ENCODE measurements around the gene NSF.
A peak's percentile ranks its signal among the peaks of the same experiment; 100 is the strongest.
"Not testable (repeated sequence)": the region's sequence is repeated elsewhere in the genome, so short reads cannot be mapped to it uniquely, and the experiment has no call there.

The NSF gene

DNA sequence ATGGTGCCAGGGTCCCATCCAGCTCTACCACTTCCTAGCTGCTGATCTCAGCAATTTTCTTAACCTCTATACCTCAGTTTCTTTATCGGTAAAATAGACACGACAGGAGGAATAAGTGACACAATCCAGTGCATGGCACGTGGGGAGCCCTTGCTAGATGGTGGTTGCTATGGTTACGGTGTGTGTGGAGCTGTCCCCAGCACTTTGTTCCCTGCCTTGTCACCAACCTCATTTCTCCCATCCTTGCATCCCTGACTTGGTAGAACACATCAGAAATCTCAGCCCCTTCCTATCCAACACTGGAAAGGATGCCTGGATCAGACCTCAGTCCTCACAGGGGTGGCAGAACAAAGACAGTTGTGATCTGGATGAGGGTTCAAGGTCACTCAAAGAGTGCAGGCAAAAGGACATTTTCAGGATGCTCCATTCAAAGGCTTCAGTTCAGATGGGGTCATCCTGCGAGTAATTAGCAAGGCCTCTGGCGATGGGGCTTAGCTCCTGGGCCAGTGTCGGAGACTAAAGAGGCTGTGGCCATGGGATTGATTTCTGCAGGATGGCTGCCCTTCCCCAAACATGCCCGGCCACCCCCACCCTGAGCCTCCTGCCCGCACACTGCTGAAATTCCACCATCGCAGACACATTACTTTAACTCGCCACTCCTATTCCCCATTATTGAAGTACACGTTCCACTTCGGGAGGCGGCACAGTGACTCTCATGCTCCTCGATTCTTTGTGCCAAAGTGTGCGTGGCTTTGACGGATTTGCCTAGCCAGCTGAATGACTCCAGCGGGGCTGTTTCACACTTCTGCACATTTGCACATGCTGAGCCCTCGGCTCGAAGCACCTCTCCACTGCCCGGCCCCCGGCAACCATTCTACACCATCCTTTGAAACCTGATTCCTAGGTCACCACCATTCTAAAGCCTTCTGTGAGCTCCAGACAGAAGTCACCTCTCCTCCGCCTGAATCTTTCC lies 187.8 kb downstream of the NSF start:
- no peak for DNase-seq

DNA sequence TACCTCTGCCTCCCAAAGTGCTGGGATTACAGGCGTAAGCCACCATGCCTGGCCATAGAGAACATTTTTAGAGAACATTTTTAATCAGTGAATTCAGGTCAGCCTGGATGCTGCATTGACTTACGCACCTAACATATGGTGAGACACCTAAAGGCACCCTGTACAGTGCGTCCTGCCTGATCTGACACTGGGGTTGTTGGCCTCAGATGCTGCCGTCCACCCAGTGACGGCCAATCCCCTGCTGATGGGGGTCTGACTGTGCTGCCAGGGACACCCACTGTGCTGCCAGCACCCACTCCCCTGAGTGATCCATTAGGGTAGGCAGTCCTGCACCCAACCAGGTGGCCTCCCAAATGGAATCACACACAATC lies 189.5 kb downstream of the NSF start:
- no peak for DNase-seq

DNA sequence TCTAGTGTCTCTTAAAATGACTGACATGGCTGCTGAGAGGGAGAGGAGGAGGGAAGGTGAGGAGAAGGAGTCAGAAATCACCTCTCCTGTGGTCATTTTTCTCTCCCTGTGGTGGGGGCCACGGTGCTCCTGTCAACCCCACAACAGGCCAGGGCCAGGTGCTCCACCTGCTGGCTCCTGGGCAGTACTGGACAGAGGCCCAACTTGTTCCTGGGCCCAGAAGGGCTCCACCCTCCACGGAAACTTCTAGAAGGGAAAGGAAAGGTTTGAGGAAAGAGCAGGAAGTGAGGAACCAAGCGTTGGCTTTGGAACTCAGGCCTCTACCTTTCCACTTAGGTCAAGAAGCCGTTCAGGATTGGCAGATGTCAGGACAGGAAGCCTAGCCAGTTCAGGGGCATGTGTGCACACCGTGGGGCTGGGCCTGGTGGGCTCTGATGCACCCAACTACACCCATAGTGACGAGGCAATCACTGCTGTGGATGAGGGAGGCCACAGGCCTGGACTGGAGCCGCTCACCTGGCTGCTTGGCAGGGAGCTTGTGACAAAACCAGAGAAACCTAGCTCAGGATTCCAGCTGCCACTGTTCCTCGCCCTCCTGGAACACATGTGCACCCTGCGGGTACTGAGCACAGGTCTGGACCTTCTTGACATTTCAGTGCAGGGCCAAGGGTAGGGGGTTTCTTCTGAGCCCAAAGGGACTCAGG lies 191.9 kb downstream of the NSF start:
- DNase-seq = peak; percentile 53

DNA sequence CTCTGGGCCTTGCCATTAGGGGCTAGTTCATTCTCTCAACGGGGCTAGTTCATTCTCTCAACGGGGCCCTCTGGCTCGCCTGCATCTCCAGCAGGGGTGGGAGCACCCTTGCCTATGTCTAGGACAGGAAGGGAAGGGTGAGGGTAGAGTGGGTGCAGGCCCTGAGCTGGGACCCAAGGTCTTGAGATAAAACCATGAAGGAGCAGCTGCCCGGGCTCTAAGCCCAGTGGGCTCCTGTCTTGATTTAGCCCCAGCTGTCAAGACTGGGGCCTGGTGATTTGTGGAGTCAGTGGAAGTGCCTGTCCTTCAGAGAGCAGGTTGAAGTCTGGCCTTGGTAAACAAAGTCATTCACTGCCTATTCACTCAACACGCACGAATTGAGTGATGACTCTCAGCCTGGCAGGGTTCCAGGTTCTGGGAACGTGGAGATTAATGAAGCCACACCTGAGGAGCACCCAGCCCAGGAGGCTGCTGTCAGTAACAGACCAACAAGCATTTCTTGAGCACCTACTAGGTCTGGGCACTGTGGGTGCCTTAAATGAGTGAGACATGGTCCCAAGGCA lies 192.6 kb downstream of the NSF start:
- DNase-seq = peak; percentile 38

DNA sequence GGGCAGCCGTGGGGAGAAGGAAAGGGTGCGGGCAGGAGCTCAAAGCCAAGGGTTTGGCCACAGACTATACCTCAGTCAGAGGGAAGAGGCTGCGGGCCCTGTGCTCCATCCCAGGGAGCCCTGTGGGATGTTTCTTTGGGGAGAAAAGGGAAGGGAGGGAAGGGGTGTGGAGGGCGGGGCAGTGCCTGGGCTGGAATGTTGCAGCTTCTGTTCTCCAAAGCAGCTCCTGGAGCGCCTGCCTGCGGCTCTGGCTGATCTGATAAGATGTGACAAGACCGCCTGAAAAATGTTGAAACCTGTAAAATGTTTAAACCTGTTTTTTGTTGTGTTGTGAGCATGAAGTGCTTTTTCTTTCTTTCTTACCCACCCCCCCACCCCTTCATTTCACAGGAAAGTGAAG lies 195.2 kb downstream of the NSF start:
- DNase-seq = no peak

DNA sequence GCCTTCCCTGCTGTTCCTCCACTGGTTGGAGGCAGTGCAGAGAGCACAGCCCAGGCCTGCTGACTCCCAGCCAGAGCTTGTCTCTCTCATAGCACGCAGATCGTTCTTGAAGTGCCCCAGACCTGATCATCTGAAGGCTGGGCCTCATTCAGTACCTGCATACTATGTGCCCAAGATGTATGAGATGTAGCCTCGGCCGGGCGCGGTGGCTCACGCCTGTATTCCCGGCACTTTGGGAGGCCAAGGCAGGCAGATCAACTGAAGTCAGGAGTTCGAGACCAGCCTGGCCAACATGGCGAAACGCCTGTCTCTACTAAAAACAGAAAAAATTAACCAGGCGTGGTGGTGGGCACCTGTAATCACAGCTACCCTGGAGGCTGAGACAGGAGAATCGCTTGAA lies 197.0 kb downstream of the NSF start:
- no peak for DNase-seq

DNA sequence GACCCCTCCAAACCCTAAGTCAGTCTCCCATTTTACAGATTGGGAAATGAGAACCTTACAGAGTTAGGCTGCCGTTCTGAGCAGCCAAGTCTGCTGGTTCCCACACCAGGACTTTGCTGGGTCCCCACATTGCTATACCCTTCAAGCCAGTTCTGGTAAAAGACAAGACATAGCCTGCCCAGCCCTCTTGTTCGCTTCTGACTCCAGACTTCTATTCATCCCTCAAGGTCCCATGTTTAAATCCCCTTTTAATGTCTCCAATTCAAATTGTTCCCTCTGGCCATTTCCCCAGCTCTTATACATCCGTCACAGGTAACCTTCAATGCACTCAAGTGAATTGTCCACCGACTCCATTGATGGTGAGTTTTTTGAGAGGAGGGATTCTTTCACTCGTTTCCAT lies 197.8 kb downstream of the NSF start:
- DNase-seq = no peak

DNA sequence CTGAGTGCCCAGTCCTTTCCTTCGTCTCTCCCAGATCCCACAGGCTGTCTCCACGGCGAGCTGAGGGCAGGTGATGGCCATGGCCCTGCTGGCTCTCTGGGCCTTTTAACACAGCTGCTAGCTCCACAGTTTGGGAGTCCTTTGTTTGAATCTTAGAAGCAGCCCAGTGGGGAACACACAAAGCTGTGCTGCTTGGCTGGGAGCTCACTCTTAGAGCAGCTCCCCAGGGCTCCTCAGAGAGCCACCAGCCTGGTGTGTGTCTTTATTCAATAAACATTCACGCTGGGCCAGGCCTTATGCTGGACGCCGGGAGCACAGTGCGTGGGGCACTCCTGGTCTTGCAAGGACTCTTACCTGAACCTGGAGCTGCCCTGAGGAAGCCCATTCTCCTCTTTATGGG lies 198.3 kb downstream of the NSF start:
- DNase-seq = no peak

DNA sequence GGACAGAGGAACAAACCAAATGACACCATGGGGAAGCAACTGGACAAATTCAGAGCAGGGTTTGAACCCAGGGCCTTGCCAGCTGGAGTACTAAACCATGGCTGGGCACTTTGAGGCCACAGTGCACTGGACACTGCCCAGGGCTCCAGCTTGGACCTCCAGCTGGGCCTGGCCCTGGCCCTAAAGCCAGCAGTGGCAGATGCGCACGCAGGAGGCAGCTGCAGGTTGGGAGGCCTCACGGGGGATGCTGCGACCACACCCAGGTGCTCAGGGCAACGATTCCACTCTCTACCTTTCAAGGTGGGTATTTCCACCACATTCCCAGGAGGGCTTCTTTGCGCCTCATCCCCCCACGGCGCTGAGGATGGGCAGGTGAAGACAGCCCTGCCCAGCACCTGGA lies 199.1 kb downstream of the NSF start:
- DNase-seq = no peak

DNA sequence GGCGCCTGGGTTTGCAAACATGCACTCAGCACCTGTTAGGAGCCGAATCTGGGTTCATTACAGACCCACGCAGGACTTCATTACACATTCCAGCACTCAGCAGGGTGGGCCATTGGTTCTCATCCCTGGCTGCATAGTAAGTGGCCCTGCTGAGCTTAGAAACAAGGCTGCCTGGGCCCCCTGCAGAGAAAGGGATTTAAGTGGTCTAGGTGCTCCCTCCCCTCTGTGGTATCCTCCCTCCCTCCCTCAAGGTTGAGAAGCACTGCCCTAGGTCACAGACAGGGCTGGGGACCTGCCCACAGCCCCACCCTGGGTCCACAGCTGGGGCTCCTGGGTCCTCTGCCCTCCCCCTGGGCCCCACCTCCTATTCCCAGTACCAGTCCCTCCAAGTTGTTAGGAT lies 199.7 kb downstream of the NSF start:
- DNase-seq = no peak

DNA sequence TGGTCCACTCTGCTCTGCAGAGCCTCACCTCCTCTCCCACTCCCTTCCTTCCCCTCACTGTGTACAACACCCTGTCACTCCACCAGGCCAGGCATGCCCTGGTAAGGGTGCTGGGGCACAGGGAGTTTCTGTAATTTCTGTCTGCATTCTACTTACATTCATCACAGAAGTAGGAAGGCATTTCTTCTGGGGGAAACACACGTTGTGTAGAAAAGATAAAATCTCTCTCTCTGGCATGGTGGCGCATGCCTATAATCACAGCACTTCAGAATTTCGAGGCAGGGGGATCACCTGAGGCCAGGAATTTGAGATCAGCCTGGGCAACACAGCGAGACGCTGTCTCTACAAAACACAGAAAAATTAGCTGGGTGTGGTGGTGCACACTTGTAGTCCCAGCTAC lies 201.1 kb downstream of the NSF start:
- DNase-seq = no peak

DNA sequence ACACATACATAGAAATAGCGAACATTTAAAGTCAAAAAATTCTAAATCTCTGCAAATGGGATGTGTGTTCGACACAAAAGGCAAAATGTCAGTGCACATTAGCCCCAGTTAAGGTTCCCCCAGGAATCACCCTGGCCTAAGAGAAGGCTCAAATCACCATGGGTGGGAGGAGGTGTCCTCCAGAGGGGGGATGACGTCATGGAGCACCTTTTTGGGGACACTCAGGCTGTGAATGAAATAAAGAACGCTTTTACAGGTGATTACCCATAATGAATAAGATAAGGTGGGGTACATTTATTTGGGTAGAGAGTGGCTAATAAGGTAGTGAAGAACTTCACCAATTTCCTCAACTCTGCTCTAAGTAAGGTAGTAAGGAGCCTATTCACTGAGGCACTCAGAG lies 201.6 kb downstream of the NSF start:
- DNase-seq = no peak

DNA sequence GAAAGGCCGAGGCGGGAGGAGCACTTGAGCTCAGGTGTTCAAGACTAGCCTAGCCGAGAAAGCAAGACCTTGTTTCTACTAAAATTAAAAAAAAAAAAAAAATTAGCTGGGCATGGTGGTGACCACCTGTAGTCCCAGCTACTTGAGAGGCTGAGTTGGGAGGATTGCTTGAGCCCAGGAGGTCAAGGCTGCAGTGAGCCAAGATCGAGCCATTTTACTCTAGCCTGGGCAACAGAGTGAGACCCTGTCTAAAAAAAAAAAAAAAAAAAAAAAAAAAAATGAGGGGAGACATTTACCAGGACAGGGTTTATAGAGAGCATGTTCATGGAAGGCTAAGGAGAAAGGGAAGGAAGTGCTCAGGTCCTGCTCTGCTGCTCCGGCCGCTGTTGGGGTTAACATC lies 202.6 kb downstream of the NSF start:
- DNase-seq = not testable (repeated sequence)

DNA sequence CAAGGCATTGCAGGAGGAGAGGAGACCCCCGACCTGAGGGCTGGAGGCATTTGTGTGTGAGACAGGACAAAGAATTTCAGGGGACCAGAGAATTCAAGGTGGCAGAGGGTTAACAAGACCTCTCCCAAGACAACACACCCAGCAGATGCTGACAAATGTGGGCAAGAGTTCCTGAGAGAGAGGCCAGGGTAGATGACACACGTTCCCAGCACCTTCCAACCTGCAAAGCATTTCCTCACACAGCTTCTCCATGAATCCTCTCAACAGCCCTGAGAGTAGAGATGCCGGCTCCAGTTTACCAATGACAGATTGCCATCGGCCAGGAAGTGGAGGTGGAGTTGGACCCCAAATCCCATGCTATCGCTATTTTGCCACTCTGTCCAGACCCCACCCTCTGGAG lies 203.1 kb downstream of the NSF start:
- DNase-seq = no peak

DNA sequence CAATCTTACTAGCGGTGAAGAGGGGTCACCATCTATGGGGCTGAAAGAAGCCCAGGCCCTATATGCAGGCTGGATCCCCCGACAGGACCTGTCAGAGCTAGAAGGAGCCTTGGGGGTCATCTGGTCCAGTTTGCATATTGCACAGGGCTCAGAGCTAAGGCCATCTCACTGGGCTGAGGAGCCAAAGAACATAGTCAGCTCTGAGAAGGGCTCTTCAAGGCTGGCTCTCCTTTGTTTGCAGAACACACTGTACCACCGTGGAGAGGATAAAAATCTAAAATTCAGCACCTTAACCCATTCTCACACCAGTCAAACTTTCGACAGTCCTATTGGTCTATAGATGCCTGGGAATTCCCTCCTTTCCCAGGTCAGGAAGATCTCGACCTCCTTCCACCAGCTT lies 203.8 kb downstream of the NSF start:
- DNase-seq = no peak

DNA sequence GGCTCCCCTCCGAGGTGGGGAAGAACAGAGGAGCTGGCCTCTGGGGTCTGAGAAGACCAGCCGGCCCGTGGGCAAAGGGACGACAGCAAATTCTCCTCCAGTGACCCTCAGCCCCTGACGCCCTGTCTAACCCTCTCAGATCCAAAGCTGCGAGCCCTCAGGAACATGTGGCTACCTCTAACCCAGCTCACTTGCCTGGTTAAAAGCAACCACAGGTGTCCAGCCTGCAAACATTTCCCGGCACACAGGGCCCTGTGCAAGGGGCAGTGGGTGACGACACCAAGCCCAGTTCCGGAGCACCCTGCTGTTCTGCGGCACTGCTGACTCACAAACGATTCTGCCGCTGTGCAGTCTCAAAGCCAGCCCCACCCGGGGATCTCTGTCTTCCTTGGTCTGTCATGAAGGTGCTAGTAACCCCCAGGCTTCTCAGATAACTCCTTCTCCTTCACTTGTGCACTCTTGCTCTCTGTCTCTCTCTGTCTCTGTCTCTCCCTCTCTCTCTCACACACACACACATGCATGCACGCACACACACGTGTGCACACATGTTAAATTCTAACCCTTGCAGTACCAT lies 205.0 kb downstream of the NSF start:
- DNase-seq = no peak

DNA sequence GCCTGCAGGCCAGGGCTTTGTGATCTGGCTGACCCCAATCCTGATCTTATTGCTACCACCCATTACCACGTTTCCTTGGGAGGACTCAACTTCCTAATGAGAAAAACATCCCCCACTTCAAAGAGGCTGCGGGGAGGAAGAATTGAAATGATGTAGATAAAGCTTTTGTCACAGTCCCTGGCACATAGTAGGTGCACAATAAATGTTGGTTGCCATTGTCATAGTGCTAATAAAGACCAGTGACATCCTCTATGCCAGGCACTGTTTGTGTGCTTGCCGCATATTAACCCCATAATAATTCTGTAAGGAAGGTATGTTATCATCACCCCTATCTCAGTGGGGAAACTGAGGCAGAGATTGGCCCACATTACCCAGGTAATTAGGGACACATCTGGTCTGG lies 205.6 kb downstream of the NSF start:
- no peak for DNase-seq

DNA sequence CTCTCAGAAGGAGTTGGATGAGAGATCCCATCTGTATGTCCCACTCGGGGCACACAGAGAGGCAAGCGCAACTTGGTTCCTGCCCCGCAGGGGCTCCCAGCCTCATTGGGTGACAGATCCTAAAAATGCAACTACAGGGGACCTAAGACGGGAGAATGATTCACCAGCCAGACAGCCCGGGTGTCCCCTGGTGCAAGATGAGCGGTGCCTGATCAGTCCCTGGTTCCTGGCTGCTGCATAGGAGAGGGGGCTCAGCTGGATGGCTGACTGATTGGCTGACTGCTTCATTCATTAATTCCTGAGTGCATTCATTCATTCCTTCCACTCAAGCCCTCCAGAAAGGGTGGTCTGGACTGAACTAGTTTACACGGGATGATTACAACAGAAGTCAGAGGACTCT lies 206.1 kb downstream of the NSF start:
- DNase-seq = no peak

DNA sequence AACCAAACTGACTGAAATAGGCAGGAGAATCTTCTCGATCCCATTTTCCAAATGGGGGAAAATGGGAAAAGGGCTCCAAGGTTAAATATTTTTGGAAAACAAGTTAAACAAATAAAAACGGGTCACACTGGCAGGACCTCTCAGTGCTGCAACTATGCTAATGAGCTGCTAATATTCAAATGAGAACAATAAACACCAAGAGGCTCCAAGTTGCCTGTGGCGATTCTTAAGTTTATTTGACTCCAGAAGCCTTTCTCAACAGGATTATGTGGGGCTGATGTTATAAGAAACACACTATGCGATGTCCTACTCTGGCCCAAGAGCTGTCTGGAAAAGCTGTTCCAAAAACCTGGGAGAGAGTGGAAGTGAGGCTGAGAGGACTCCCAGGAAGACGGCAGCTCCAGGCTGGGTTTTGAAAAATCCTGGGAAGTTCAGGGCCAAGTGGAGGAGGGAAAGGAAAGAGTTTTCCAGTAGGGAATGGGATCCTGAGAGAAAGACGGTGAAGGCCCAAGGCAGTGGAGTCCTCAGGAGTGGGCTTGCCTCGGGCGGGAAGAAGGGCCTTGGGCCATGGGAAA lies 206.6 kb downstream of the NSF start:
- no peak for DNase-seq

DNA sequence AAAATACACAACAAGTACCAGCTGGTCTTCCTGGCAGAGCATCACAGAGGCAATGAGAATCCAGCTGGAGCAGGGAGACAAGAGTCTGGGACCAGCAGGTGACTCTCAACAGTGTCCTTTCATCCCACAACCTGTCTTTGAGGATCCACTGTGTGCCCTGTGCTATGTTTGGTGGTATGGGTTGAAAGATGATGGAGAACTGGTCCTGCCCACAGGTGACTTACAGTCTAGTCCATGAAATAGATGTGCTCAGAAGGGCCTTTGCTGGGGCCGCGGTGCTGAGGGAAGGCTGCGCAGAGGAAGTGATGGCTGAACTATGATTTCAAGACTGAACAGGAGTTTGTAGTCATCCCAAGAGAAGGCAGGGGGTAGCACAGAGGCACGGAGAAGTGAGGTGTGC lies 210.1 kb downstream of the NSF start:
- no peak for DNase-seq

DNA sequence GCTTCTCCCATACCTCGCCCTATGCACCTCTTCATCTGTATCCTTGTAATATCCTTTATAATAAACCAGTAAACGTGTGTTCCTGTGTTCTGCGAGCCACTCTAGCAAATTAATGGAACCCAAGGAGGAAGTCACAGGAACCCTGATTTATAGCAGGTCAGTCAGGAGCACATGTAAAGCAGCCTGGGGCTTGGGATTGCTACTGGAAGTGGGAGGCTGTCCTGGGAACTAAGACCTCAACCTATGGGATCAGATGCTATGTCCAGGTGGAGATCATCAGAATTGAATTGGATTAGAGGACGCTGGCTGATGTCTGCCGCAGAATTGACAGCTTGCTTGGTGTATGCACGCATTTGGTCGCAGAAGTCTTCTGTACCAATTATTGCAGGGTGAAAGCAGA lies 212.3 kb downstream of the NSF start:
- DNase-seq = peak; percentile 75

DNA sequence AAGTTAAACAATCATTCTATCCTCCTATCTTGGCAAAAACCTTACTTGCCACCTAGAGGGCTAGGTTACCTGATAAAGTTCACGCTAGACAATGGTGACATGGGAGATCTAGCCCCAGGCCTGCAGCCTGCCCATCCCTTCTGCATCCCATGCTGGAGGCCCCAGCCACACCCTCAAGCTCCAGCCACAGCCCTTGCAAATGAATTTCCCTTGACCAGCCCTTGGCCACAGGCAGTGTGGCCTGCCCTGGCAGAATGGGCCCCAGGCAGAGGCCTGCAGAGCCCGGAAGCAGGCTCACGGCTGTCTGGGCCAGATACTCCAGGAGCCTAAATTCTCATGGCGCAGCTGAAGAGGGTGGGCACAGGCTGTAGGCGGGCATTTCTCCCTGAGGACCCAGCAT lies 213.1 kb downstream of the NSF start:
- DNase-seq = no peak

DNA sequence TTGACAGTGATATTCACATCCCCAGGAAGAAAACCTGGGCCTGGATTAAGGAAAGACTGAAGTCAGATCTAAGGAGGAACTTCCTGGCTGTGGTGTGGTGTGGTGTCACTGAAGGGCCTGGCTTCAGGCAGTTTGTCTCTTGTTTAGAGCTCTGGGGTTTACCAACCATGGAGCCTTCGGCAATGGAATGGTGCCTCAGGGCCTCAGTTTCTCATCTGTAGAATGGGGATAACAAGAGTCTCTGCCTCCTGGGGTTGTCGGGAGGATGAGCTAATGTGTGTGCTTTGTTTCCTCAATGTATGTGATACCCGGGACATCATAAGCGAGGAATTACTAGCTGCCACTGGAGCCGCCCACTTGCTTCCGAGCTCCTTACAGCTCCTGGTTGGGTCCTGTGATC lies 215.3 kb downstream of the NSF start:
- DNase-seq = no peak

Measured in NCI-H82 (cell line).